Right ventricle myocardium superior (tissue), 1 donor: ENCODE measurements around the gene SIGLEC14. TPM values are rescaled to one million over a fixed set of nuclear protein-coding genes. Genes with fewer than 3 reads are reported as not detected.
"Not testable (repeated sequence)": the region's sequence is repeated elsewhere in the genome, so short reads cannot be mapped to it uniquely, and the experiment has no call there.

Experiments
- ATAC-seq: fragments of 200-7000 bp; cut with Tn5 transposase; one replicate; pipeline ENCODE4 v1.9.1; 2020; ENCODE audit warnings: mild to moderate bottlenecking; ENCODE audit not compliant: poor library complexity
- DNase-seq: peaks from one replicate; pipeline ENCODE4 v3.0.0-alpha.2; 2020
- intact Hi-C: fragments of 100-400 bp; cut with DNase I; formaldehyde crosslinking; loops from one replicate; pipeline ENCODE4 v1.11.2; 2022
- total RNA-seq: library from RNA; stranded (reverse); fragmentation: NEBNext Ultra II Directional; extraction: Animal tissue kit (Norgen Biotek cat#: 25700); gene quantifications from one replicate; pipeline ENCODE4 v1.2.1, GENCODE V29; 2021
- donor health status: DM: no; HTN: yes; CAD: no; lungs with severe emphysema.

The SIGLEC14 gene
- total RNA-seq, 1 donor from 2014 or later = 1.00 TPM

DNA sequence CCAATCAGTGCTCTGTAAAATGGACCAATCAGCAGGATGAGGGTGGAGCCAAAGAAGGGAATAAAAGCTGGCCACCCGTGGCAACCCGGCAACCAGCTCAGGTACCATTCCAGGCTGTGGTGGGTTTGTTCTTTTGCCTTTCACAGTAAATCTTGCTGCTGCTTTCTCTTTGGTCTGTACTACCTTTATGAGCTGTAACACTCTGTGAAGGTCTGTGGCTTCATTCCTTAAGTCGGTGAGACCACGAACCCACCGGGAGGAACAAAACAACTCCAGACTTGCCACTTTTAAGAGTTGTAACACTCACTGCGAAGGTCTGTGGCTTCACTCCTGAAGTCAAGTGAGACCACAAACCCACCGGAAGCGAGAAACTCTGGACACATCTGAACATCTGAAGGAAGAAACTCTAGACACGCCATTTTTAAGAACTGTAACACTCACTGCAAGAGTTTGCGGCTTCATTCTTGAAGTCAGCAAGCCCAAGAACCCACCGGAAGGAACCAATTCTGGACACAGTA, 30.0 kb upstream of the SIGLEC14 start:
- DNase-seq (no peak), ATAC-seq (no peak)
- intact Hi-C loops = no loop called here

DNA sequence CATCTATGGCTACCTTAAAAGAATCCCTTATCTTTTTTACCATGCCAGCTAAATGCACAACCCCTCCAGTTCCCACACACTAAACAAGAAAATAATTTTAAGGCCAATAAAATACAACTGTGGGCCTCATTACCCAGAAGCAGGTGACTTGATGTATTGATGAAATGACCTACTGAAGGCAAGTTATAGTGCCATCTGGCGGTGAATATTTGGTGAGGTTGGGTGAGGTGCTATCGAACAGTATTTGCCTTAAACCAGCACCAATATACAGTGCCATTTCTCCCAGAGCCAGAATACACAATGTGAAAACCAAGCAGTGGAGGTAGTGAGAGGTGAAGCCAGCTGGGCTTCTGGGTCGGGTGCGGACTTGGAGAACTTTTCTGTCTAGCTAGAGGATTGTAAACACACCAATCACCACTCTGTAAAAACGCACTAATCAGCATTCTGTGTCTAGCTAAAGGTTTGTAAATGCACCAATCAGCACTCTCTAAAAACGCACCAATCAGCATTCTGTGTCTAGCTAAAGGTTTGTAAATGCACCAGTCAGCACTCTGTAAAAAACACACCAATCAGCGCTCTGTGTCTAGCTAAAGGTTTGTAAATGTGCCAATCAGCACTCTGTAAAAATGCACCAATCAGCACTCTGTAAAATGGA, 29.4 kb upstream of the SIGLEC14 start:
- intact Hi-C loops, DNase-seq, ATAC-seq: not testable (repeated sequence)

DNA sequence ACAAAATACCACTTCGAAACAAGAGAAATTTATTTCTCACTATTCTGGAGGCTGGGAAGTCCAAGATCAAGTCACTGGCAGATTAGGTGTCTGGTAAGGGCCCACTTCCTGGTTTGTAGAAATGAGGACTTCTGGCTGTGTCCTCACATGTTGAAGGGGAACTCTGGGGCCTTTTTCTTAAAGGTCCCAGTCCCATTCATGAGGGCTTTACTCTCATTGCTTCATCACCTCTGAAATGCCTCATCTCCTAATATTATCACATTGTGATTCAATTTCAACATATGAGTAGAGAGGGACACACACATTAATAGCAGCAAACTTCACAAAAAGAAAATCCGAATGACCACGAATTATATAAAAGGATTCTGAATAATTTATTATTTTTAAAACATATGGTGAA, 21.6 kb upstream of the SIGLEC14 start:
- ATAC-seq = no peak
- intact Hi-C loops = loop anchor here (5.0 kb wide), 1 partner anchor 201 kb away; no protein-coding TSS in a partner anchor

GRCh38 chr19:51664997-51665396, 18.4 kb upstream of the SIGLEC14 start:
- ATAC-seq (no peak), DNase-seq (no peak)
- intact Hi-C loops = loop anchor here (5.0 kb wide), 1 partner anchor 198 kb away; no protein-coding TSS in a partner anchor

More for the DNA sequence above, 21.6 kb upstream of the SIGLEC14 start:
- no peak for DNase-seq

DNA sequence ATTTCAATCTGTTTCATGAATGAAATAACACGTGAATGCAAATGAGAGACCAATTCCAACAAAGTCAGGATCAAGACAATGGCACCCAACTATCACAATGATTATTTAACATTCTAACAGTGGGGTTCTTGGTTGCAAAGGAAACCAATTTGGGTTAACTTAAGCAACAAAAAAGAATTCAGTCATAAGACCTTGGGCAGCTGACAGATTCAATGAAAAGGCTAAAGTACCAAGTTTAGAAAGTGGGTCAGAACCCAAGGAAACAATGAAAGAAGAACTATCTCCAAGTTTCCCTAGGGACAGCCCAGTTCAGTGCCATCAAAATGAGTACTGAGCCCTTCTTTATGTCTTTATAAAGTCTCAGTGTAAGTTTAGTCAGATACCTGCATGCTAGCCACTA, 17.5 kb upstream of the SIGLEC14 start:
- intact Hi-C loops = no loop called here
- ATAC-seq (no peak), DNase-seq (no peak)

GRCh38 chr19:51663650-51664049, 17.0 kb upstream of the SIGLEC14 start:
- no peak for ATAC-seq
- intact Hi-C loops = no loop called here
- no peak for DNase-seq

GRCh38 chr19:51660975-51661600, 14.5 kb upstream of the SIGLEC14 start:
- DNase-seq (no peak), ATAC-seq (no peak)

DNA sequence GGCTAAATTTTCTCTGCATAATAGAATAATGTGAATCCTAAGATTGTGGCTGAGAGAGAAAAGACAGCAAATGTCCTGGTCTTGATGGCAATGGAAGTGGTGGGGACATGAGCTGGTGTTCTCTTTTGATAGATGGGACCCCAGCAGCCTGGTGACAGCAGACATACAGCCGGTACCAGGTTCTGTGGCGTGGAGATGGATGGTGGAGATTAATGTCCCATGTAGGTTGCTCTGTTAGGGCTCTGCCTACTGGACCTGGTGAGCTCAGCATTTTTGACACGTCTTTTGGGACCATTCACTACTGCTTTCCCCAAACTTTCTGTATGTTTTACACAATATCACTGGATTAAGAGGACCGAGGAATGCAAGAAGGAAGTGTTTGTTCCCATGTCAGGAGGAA, 8.2 kb upstream of the SIGLEC14 start:
- ATAC-seq = no peak

More at GRCh38 chr19:51660975-51661600, 14.5 kb upstream of the SIGLEC14 start:
- intact Hi-C loops = no loop called here

DNA sequence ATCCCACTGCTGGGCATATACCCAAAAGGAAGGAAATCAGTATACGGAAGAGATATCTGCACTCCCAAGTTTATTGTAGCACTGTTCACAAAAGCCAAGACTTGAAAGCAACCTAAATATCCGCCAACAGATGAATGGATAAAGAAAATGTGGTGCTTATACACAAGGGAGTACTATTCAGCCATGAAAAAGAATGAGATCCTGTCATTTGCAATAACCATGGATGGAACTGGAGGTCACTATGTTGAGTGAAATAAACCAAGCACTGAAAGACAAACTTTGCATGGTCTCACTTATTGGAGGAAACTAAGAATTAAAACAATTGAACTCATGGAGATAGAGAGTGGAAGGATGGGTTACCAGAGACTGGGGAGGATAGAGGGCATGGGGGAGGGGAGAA, 6.5 kb upstream of the SIGLEC14 start:
- no peak for ATAC-seq
- intact Hi-C loops = loop anchor here (5.0 to 10.0 kb wide), 2 partner anchors 181 to 258 kb away; partner anchors contain the start of gene C19orf84

More for the DNA sequence above, 8.2 kb upstream of the SIGLEC14 start:
- intact Hi-C loops = loop anchor here (5.0 to 10.0 kb wide), 2 partner anchors 182 to 260 kb away; partner anchors contain the start of gene C19orf84
- no peak for DNase-seq

DNA sequence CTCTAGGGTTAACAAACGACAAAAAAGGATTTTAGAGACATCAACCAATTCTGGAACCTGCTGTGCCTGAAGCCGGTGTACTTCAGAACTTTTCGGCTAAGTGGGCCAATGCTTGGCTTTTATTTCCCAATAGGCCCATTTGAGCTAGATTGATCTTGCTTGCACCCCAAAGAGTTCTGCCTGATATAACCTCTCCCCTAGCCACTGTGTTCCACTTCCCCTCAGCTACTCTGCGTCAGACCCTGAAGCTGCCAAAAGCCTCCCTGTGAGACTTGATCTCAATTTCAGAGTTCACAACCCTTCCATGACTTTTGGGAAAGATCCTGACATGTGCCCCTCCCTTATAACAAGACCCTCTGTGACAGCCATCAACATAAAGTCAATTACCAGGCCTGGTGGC, 5.6 kb upstream of the SIGLEC14 start:
- DNase-seq (no peak), ATAC-seq (no peak)
- intact Hi-C loops = loop anchor here (5.0 to 10.0 kb wide), 2 partner anchors 180 to 257 kb away; partner anchors contain the start of gene C19orf84

More for the DNA sequence above, 6.5 kb upstream of the SIGLEC14 start:
- DNase-seq = no peak

DNA sequence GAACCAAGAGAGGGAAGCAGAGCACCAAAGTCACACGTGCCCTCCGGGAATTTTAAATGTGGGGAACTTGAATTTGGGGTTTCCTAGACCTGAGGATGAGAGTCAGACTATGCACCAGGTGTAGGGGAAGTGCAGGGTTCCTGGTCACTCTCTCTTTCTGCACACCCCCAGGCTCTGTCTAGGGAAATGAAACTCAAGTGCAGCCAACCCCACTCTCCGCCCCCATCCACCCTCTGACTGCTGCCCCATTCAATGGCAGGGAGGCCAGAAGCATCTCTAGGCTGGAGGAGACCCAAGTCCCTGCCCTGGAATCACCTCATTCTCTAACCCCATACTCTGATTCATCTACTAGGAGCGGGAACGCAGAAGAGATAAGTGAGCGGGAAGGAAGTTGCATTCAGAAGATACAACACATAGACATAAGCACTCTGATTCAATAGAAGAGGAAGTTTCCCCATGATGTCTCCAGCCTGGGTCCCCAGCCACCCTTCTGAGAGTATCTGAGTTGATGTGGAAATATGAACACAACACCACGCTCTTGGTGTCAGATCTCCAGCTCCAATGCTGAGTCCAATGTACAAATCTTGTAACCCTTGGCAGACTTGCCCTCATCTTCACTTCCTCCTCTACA, 4.7 kb upstream of the SIGLEC14 start:
- intact Hi-C loops = loop anchor here (5.0 to 10.0 kb wide), 2 partner anchors 179 to 257 kb away; partner anchors contain the start of gene C19orf84
- DNase-seq (no peak), ATAC-seq (no peak)

GRCh38 chr19:51647318-51647717, 693 bp upstream of the SIGLEC14 start:
- intact Hi-C loops = no loop called here
- DNase-seq (no peak), ATAC-seq (no peak)

DNA sequence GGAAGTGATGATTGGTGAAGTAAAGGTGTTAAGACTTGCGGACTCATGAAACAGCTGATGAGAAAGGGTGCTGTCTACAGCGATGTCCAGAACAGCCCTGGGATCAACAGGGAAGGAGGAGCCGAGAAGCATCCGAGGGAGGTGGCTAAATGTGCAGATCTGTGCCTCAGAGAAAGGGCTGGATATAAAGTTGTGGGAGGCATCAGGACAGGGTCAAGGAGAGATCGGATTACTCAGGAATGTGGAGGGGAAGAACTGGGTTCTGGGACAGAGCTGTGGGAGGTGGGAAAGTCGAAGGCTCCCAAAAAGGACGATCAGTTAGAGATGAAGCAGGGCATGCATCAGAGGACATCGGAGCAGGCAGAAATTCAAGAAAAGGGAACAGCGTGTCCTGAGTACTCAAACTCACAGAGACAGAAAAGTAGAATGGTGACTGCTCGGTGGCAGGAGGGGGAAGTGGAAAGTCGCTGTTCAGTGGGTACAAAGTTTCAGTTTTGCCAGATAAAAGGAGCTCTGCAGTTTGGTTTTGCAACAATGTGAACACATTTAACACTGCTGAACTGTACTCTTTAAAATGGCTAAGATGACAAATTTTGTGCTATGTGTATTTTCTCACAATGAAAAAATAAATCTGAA, 1.9 kb downstream of the SIGLEC14 start:
- intact Hi-C loops = no loop called here
- no peak for ATAC-seq
- DNase-seq = no peak

DNA sequence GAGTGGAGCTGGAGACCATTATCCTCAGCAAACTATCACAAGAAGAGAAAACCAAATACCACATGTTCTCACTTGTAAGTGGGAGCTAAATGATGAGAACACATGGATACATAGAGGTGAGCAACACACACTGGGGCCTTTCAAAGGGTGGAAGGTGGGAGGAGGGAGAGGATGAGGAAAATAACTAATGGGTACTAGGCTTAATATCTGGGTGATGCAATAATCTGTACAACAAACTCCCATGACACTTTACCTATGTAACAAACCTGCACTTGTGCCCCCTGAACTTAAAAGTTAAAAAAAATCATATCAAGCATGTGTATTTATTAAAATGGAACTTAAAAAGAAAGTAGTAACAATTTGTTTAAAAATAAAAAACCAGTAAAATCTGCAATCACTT, 5.0 kb downstream of the SIGLEC14 start:
- intact Hi-C loops = no loop called here
- ATAC-seq (no peak), DNase-seq (no peak)

GRCh38 chr19:51640386-51640785, 6.2 kb downstream of the SIGLEC14 start:
- ATAC-seq (no peak), DNase-seq (no peak)
- intact Hi-C loops = no loop called here

- intact Hi-C loops = no loop called here
- no peak for DNase-seq
- no peak for ATAC-seq
Observed at GRCh38 chr19:51639916-51640315, 6.7 kb downstream of the SIGLEC14 start.

DNA sequence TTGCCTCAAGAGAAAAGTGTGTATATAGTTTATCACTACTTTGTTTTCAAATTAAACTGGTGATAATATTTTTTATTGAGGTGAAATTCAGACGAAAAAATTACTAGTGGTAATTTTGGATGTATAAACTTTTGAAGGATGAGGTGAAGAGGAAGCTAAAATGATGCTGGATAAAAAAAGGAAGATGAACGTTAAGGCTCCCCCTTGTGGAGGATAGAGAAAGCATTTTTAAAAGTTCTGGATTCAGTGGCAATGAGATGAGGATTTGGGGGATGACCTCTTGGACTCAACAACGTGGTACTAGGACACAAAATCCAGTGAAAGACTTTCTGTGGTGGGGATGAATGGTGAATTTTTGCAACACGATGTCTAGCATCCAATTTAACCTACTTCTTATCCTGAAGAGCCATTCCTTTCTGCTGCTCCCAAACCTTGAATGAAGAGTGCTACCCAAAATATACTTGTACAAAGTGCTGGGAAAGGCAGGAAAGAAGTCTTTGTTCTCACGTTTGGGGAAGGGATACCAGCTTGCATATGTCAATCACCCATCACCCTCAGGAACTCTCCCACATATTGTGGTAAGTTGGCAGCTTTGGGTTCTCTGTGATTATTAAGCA, 9.2 kb downstream of the SIGLEC14 start:
- intact Hi-C loops = no loop called here
- no peak for ATAC-seq

GRCh38 chr19:51632126-51632525, 14.5 kb downstream of the SIGLEC14 start:
- no peak for ATAC-seq
- intact Hi-C loops = no loop called here
- no peak for DNase-seq

More for the DNA sequence above, 9.2 kb downstream of the SIGLEC14 start:
- DNase-seq = no peak
